Chondrocyte (in vitro differentiated cells): ENCODE data around the gene TNFRSF19. TPM values are rescaled to one million over a fixed set of nuclear protein-coding genes. Genes with fewer than 3 reads are reported as not detected.

Source experiments
- DNase-seq: peaks from one replicate; pipeline ENCODE4 v3.0.0; 2021; ENCODE audit warnings: mixed read lengths, low spot score
- H3K27ac Mint-ChIP-seq: one replicate; pipeline ENCODE4 v1.8.0; 2021; ENCODE audit warnings: mild to moderate bottlenecking, moderate library complexity, mixed read lengths; ENCODE audit not compliant: unreplicated experiment
- H3K27me3 Mint-ChIP-seq: 2 replicates; pipeline ENCODE4 v1.8.0; 2021; ENCODE audit warnings: low read depth, mixed read lengths
- H3K36me3 Mint-ChIP-seq: 2 replicates; pipeline ENCODE4 v1.8.0; 2021; ENCODE audit warnings: low read depth, mixed read lengths
- H3K4me1 Mint-ChIP-seq: 2 replicates; pipeline ENCODE4 v1.8.0; 2021; ENCODE audit warnings: low read depth, mild to moderate bottlenecking, mixed read lengths
- H3K4me3 Mint-ChIP-seq: one replicate; pipeline ENCODE4 v1.8.0; 2021; ENCODE audit warnings: mild to moderate bottlenecking, moderate library complexity, mixed read lengths; ENCODE audit not compliant: unreplicated experiment
- H3K9me3 Mint-ChIP-seq: 2 replicates; pipeline ENCODE4 v1.8.0; 2021; ENCODE audit warnings: low read depth, mixed read lengths
- total RNA-seq: library from RNA; stranded (reverse); gene quantifications from 3 replicates; pipeline ENCODE4 v1.2.1, GENCODE V29; 2021
- TF ChIP-seq, protein P1 (sequence below): fragments of 200-600 bp; sonication (generic); IDR thresholded peaks from 2 replicates; pipeline ENCODE4 v1.5.0; 2021; ENCODE audit warnings: antibody characterized with exemption, mild to moderate bottlenecking, moderate library complexity

Gene TNFRSF19
- total RNA-seq, 1 donor from 2014 or later: 1.3 TPM

- peaks cover 3% of the 10 kb centered on the region for H3K4me1 Mint-ChIP-seq
- H3K36me3 Mint-ChIP-seq: peaks cover 2% of the 10 kb centered on the region
- H3K27ac Mint-ChIP-seq: no peak overlapping the region
- peaks cover 6% of the 10 kb centered on the region for H3K9me3 Mint-ChIP-seq
- TF ChIP-seq, protein P1, sequence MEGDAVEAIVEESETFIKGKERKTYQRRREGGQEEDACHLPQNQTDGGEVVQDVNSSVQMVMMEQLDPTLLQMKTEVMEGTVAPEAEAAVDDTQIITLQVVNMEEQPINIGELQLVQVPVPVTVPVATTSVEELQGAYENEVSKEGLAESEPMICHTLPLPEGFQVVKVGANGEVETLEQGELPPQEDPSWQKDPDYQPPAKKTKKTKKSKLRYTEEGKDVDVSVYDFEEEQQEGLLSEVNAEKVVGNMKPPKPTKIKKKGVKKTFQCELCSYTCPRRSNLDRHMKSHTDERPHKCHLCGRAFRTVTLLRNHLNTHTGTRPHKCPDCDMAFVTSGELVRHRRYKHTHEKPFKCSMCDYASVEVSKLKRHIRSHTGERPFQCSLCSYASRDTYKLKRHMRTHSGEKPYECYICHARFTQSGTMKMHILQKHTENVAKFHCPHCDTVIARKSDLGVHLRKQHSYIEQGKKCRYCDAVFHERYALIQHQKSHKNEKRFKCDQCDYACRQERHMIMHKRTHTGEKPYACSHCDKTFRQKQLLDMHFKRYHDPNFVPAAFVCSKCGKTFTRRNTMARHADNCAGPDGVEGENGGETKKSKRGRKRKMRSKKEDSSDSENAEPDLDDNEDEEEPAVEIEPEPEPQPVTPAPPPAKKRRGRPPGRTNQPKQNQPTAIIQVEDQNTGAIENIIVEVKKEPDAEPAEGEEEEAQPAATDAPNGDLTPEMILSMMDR: no peak
- H3K27me3 Mint-ChIP-seq: no peaks in the 10 kb centered on the region
- H3K4me3 Mint-ChIP-seq: no peak overlapping the region
- DNase-seq: no peak
These were observed 25.5 kb upstream of the TNFRSF19 start for GRCh38 chr13:23544668-23545067.

DNA sequence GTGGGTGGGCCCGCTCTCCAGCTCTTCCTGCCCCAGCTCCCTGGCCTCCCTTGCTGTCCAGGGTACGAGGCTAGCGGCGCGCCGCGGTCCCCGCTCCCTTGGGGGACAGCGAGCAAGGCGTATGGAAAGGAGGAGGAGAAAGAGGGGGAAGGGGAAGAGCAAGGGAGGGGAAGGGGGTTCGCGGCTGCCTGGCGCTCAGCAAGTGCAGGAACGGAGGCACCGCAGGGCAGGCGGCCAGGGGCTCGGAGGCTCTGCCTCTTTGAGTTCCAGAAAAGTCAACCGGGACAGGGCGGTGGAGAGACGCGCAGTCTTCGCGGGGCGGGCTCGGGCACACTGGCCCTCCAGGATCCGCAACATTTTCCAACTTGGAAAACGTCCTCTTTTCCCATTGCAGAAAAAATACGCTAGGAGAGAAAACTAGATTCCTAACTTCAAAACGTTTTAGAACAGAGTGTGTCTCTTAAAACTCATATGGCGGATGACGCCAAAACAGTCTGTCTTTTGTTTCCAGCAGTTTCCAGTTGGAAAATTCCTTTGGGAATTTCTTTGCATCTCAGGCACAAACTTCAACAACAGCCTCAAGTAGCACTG lies 23.1 kb upstream of the TNFRSF19 start:
- Mint-ChIP-seq H3K9me3 (no peaks in the 10 kb centered on the region), H3K27me3 (no peaks in the 10 kb centered on the region), H3K4me1 (peaks cover 3% of the 10 kb centered on the region), H3K4me3 (peak overlapping the region; percentile 89), H3K36me3 (no peaks in the 10 kb centered on the region), H3K27ac (peak overlapping the region; percentile 71)
- TF ChIP-seq, protein P1: no peak
- DNase-seq: no peak

- H3K27ac Mint-ChIP-seq: no peak overlapping the region
- DNase-seq: no peak
- H3K9me3 Mint-ChIP-seq: no peaks in the 10 kb centered on the region
- H3K36me3 Mint-ChIP-seq: no peaks in the 10 kb centered on the region
- TF ChIP-seq, protein P1: no peak
- H3K4me3 Mint-ChIP-seq: no peak overlapping the region
- no peaks in the 10 kb centered on the region for H3K27me3 Mint-ChIP-seq
- peaks cover 3% of the 10 kb centered on the region for H3K4me1 Mint-ChIP-seq
These were observed 20.5 kb upstream of the TNFRSF19 start for GRCh38 chr13:23549724-23550123.

GRCh38 chr13:23550163-23550562 lies 20.0 kb upstream of the TNFRSF19 start:
- TF ChIP-seq, protein P1: no peak
- no peaks in the 10 kb centered on the region for H3K9me3 Mint-ChIP-seq
- H3K27ac Mint-ChIP-seq: no peak overlapping the region

DNA sequence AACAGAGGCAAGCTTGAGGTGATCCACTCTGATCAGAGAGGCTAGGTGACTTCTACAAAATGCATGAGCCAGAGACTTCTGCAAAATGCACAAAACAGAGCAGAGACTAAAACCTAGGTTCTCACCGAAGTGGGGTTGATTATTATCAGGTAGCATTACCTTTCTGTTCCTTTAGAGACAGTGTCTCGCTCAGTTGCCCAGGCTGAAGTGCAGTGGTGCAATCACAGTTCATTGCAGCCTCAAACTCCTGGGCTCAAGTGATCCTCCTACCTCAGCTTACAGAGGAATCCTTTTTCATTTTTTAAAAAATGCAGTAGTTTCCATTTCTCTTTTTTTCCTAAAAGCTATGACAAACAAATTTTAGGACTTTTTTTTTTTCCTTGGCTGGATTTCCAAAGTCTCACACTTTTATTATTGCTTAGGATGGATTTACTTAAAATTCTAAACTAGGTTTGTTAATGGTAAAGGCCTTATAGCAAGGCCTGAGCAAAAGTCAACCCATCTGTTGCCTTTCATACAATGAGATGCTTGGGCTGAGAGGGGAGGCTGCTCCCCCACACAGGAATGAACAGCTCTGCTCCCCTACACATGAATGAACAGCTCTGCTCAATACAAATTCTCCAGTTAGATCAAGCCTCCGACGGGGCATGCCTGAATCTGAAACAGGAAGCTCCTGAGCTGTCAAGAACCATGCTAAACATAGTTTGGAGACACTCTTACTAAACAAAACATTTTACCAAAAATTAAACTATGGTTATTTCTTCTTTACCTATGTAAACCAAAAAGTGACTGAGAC lies 18.8 kb upstream of the TNFRSF19 start:
- Mint-ChIP-seq H3K36me3 (no peaks in the 10 kb centered on the region), H3K27me3 (no peaks in the 10 kb centered on the region), H3K27ac (no peak overlapping the region), H3K4me1 (peaks cover 3% of the 10 kb centered on the region), H3K4me3 (no peak overlapping the region), H3K9me3 (no peaks in the 10 kb centered on the region)
- DNase-seq: no peak
- TF ChIP-seq, protein P1: no peak

More at GRCh38 chr13:23550163-23550562, 20.0 kb upstream of the TNFRSF19 start:
- peaks cover 3% of the 10 kb centered on the region for H3K4me1 Mint-ChIP-seq
- no peak overlapping the region for H3K4me3 Mint-ChIP-seq
- DNase-seq: no peak
- H3K27me3 Mint-ChIP-seq: no peaks in the 10 kb centered on the region
- H3K36me3 Mint-ChIP-seq: no peaks in the 10 kb centered on the region
